ENCODE data around the gene NPTXR. TPM values are rescaled to one million over a fixed set of nuclear protein-coding genes. Genes with fewer than 3 reads are reported as not detected.

The NPTXR gene
- total RNA-seq, 2 experiments from 2014 or later: 1.3 to 1.4 TPM

DNA sequence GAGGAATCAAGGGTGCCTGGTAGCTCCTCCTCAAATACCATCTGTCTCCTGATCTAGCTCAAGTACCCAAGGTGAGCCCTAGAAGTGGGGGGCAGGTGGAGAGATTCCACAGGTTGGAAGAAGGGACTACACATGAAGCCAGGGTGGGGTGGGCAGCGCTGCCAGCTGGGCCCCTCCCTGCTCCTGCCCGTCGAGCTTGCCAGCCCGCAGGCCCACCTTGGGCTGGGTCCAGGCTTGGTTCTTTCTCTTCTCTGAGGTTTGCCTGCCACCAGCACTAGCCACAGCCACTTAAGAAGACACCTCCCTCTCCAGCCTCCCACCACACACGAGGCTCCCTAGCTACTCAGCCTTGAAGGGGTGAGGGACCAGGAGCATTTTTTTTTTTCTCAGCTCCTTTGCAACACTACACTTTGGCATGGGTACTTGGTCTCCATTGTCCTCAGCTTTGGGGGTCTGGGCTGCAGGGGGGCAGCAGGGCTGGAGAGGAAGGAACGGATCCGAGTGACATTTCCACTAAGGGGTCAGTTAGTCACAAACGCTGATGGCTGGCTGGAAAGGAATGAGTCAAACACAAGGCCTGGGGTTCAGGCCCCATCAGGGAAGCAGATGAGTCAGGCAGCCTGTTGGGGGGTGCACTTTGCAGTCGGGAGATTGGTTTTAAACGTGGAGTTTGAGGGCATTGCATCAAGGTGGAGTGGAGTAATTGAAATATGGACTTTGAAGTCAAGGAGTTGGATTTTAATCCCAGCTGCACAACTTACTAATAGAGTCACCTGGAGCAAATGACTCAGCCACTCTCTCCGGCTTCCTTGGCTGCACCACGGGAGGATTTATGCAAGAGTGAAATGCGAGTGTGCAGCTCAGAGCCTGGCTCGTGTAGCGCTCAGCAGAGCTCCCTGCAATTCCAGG lies 7.4 kb upstream of the NPTXR start:
- no peak for ATAC-seq
- no peak for DNase-seq
- Mint-ChIP-seq H3K27me3 (peaks cover 4% of the 10 kb centered on the region), H3K9me3 (ENCODE audit: low read depth) (no peaks in the 10 kb centered on the region), H3K27ac (no peak overlapping the region), H3K4me1 (no peaks in the 10 kb centered on the region), H3K36me3 (ENCODE audit: low read depth) (no peaks in the 10 kb centered on the region), H3K4me3 (no peak overlapping the region)
- intact Hi-C loops (cut with DNase I, micrococcal nuclease): no loop called here
- CTCF ChIA-PET: interaction anchor here (0.6 to 1.6 kb wide), 3 partner anchors 18 to 60 kb away, joined by 3 to 5 read pairs (median 4); no protein-coding TSS in a partner anchor
- POLR2A ChIA-PET: interaction anchor here (0.6 kb wide), 1 partner anchor 67 kb away, joined by 6 read pairs; no protein-coding TSS in a partner anchor

DNA sequence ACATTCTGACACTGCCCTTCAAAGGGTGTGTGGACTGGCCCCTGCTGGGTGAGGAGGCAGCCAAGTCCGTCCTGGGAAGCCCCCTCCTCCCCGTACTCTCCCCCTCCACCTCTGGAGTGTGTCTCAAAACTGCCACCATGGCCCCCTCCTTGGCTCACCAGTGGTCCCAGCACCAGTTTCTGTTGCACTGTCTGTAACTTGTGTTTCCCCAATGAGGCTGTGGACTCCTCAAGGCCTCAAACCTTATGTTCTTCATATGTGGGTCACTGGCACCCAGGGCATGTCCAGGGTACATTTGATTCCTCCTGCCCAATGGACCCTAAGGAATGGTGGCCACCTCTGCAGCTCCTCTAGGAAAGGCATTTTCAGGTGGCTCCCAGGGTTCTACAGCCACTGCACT lies 6.6 kb upstream of the NPTXR start:
- Mint-ChIP-seq H3K27ac (no peak overlapping the region), H3K9me3 (ENCODE audit: low read depth) (no peaks in the 10 kb centered on the region), H3K36me3 (ENCODE audit: low read depth) (no peaks in the 10 kb centered on the region), H3K27me3 (peaks cover 5% of the 10 kb centered on the region), H3K4me3 (no peak overlapping the region), H3K4me1 (no peaks in the 10 kb centered on the region)
- POLR2A ChIA-PET: interaction anchor here (0.6 kb wide), 1 partner anchor 66 kb away, joined by 6 read pairs; no protein-coding TSS in a partner anchor
- intact Hi-C loops (cut with DNase I, micrococcal nuclease): no loop called here
- CTCF ChIA-PET: interaction anchor here (1.0 to 1.6 kb wide), 2 partner anchors 18 to 20 kb away, joined by 4 to 5 read pairs; no protein-coding TSS in a partner anchor
- no peak for ATAC-seq
- DNase-seq: no peak

GRCh38 chr22:38849811-38850210 lies 6.0 kb upstream of the NPTXR start:
- intact Hi-C loops (cut with DNase I, micrococcal nuclease): no loop called here
- no peak overlapping the region for H3K4me3 Mint-ChIP-seq
- no peaks in the 10 kb centered on the region for H3K36me3 Mint-ChIP-seq (ENCODE audit: low read depth)
- peaks cover 6% of the 10 kb centered on the region for H3K27me3 Mint-ChIP-seq
- H3K4me1 Mint-ChIP-seq: no peaks in the 10 kb centered on the region
- CTCF ChIA-PET: interaction anchor here (1.0 kb wide), 1 partner anchor 153 kb away, joined by 3 read pairs; no protein-coding TSS in a partner anchor
- H3K9me3 Mint-ChIP-seq (ENCODE audit: low read depth): no peaks in the 10 kb centered on the region
- no peak overlapping the region for H3K27ac Mint-ChIP-seq
- POLR2A ChIA-PET: no interaction called here
- no peak for DNase-seq
- no peak for ATAC-seq

DNA sequence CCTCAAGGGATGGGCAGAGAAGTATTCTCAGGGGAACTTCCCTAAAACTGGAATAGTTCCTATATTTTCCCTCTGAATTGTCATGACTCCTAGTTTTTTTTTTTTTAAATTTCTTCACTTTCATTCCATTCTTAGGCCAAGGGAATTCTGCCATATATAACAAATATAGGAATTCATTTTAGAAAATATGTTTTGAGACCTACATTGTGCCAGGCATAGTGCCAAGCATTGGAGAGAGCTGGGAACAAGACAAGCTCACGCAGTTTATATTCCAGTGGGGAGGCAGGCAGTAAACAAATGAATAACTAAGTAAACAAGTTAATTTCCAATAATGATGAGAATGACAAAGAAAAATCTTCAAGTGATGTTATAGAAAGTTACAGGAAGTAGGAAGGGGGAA lies 2.6 kb upstream of the NPTXR start:
- ChIA-PET CTCF (interaction anchor here (1.0 to 2.1 kb wide), 2 partner anchors 23 to 77 kb away, joined by 3 to 7 read pairs; no protein-coding TSS in a partner anchor), POLR2A (no interaction called here)
- Mint-ChIP-seq H3K27ac (no peak overlapping the region), H3K27me3 (peaks cover 13% of the 10 kb centered on the region), H3K4me1 (peaks cover 12% of the 10 kb centered on the region), H3K4me3 (no peak overlapping the region), H3K9me3 (ENCODE audit: low read depth) (no peaks in the 10 kb centered on the region), H3K36me3 (ENCODE audit: low read depth) (no peaks in the 10 kb centered on the region)
- DNase-seq: no peak
- intact Hi-C loops (cut with DNase I, micrococcal nuclease): no loop called here
- no peak for ATAC-seq

GRCh38 chr22:38845004-38845740 lies 1.3 kb upstream of the NPTXR start:
- CTCF ChIA-PET: interaction anchor here (0.6 to 2.1 kb wide), 4 partner anchors 12 to 1076 kb away, joined by 3 to 7 read pairs (median 3); no protein-coding TSS in a partner anchor
- intact Hi-C loops (cut with DNase I, micrococcal nuclease): no loop called here

DNA sequence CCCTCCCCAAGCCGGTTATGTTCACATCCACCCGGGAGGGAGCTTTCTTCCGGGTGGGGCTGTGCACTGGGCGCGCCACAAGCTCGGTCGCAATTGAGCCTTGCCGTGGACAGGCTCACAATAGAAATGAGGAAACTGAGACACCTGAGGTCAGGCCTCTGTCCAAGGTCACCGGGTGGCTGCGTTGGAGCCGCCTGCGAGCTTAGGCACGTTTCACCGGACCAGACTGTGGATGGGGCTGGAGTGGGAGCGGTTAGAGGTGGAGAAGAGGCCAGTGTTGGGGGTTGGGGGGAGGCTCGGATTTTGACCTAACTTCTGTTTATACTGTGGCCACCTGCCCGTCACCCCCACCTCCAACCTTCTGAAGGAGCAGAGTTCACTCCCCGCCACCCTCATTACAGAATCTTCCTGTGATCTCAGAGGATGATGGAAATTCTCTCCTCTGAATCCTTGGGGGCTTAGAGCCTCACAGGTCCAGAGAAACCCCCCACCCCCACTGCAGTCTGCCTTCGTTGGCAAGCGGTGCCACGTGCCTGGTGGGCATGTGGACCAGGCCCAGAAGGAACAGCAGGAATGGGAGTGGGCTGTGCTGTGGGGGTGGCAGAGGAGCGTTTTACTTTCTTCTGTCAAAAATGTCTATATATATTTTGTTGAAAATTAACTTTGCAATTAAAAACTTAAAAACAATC lies 631 bp upstream of the NPTXR start:
- peak overlapping the region; percentile 47 for H3K4me3 Mint-ChIP-seq
- no peak overlapping the region for H3K27ac Mint-ChIP-seq
- POLR2A ChIA-PET: no interaction called here
- peaks cover 17% of the 10 kb centered on the region for H3K4me1 Mint-ChIP-seq
- intact Hi-C loops (cut with DNase I, micrococcal nuclease): no loop called here
- CTCF ChIA-PET: interaction anchor here (0.6 to 2.2 kb wide), 3 partner anchors 11 to 1076 kb away, joined by 3 to 18 read pairs (median 3); no protein-coding TSS in a partner anchor
- peaks cover 18% of the 10 kb centered on the region for H3K27me3 Mint-ChIP-seq
- no peaks in the 10 kb centered on the region for H3K9me3 Mint-ChIP-seq (ENCODE audit: low read depth)
- no peak for ATAC-seq
- H3K36me3 Mint-ChIP-seq (ENCODE audit: low read depth): no peaks in the 10 kb centered on the region
- no peak for DNase-seq

More at GRCh38 chr22:38845004-38845740, 1.3 kb upstream of the NPTXR start:
- Mint-ChIP-seq H3K4me3 (no peak overlapping the region), H3K27me3 (peaks cover 18% of the 10 kb centered on the region), H3K27ac (no peak overlapping the region), H3K36me3 (ENCODE audit: low read depth) (no peaks in the 10 kb centered on the region), H3K9me3 (ENCODE audit: low read depth) (no peaks in the 10 kb centered on the region), H3K4me1 (peaks cover 17% of the 10 kb centered on the region)
- ATAC-seq (no peak), DNase-seq (no peak)
- POLR2A ChIA-PET: no interaction called here

GRCh38 chr22:38843201-38843656 lies 599 bp downstream of the NPTXR start:
- no peaks in the 10 kb centered on the region for H3K36me3 Mint-ChIP-seq (ENCODE audit: low read depth)
- CTCF ChIA-PET: interaction anchor here (0.6 to 2.2 kb wide), 9 partner anchors 9 to 160 kb away, joined by 3 to 18 read pairs (median 5); no protein-coding TSS in a partner anchor
- intact Hi-C loops (cut with DNase I, micrococcal nuclease): loop anchor here (1.0 to 2.0 kb wide), 5 partner anchors 49 to 143 kb away; partner anchors contain the start of genes DNAL4 (in 1 of the 2), JOSD1 (in 1 of the 2) and SUN2 (in 1 of the 2)
- no peaks in the 10 kb centered on the region for H3K9me3 Mint-ChIP-seq (ENCODE audit: low read depth)
- peak; percentile 79 for DNase-seq
- peaks cover 18% of the 10 kb centered on the region for H3K27me3 Mint-ChIP-seq
- no peak overlapping the region for H3K27ac Mint-ChIP-seq
- POLR2A ChIA-PET: interaction anchor here (0.5 to 0.9 kb wide), 2 partner anchors 300 to 473 kb away, joined by 3 read pairs; no protein-coding TSS in a partner anchor
- ATAC-seq: peak; percentile 92
- H3K4me1 Mint-ChIP-seq: peaks cover 17% of the 10 kb centered on the region
- H3K4me3 Mint-ChIP-seq: peak overlapping the region; percentile 68

GRCh38 chr22:38842512-38843200 lies 1.2 kb downstream of the NPTXR start:
- ATAC-seq (no peak), DNase-seq (no peak)
- Mint-ChIP-seq H3K9me3 (ENCODE audit: low read depth) (no peaks in the 10 kb centered on the region), H3K4me1 (peaks cover 17% of the 10 kb centered on the region), H3K27me3 (peaks cover 18% of the 10 kb centered on the region), H3K27ac (no peak overlapping the region), H3K36me3 (ENCODE audit: low read depth) (no peaks in the 10 kb centered on the region), H3K4me3 (peak overlapping the region; percentile 68)
- CTCF ChIA-PET: interaction anchor here (0.6 to 2.2 kb wide), 8 partner anchors 10 to 160 kb away, joined by 3 to 18 read pairs (median 5); no protein-coding TSS in a partner anchor
- intact Hi-C loops (cut with DNase I, micrococcal nuclease): loop anchor here (1.0 to 2.0 kb wide), 5 partner anchors 48 to 142 kb away; partner anchors contain the start of genes DNAL4 (in 1 of the 2), JOSD1 (in 1 of the 2) and SUN2 (in 1 of the 2)
- POLR2A ChIA-PET: interaction anchor here (0.9 kb wide), 1 partner anchor 473 kb away, joined by 3 read pairs; no protein-coding TSS in a partner anchor

DNA sequence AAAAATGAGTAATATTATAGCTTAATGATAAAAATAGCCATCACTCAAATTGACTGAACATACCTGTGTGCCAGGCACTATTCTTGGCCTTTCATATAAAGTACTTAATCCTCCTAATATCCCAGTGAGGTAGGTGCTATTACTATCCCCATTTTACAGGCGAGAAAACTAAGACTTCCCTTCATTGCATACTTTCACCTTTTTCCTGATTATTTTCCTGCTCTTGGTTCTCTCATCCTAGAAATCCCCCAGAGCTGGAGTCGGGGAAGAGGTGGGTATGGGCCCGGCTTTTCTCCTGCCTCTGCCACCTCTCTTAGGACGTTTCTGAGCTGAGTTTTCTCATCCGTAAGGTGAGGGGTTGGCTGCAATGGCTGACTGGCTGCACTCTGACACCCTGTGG lies 2.2 kb downstream of the NPTXR start:
- intact Hi-C loops (cut with DNase I, micrococcal nuclease): loop anchor here in 1 of 2 experiments (2.0 kb wide), 1 partner anchor 85 kb away; no protein-coding TSS in a partner anchor
- no peak overlapping the region for H3K4me3 Mint-ChIP-seq
- peaks cover 17% of the 10 kb centered on the region for H3K4me1 Mint-ChIP-seq
- ChIA-PET POLR2A (no interaction called here), CTCF (interaction anchor here (0.7 to 1.2 kb wide), 3 partner anchors 12 to 140 kb away, joined by 3 to 4 read pairs (median 3); partner anchors contain the start of gene APOBEC3B)
- no peak for ATAC-seq
- H3K36me3 Mint-ChIP-seq (ENCODE audit: low read depth): no peaks in the 10 kb centered on the region
- H3K9me3 Mint-ChIP-seq (ENCODE audit: low read depth): no peaks in the 10 kb centered on the region
- no peak for DNase-seq
- H3K27me3 Mint-ChIP-seq: peaks cover 18% of the 10 kb centered on the region
- no peak overlapping the region for H3K27ac Mint-ChIP-seq

- CTCF ChIA-PET: interaction anchor here (0.7 to 1.2 kb wide), 3 partner anchors 12 to 141 kb away, joined by 3 to 4 read pairs (median 3); partner anchors contain the start of gene APOBEC3B
- H3K9me3 Mint-ChIP-seq (ENCODE audit: low read depth): no peaks in the 10 kb centered on the region
- DNase-seq (no peak), ATAC-seq (no peak)
- peaks cover 17% of the 10 kb centered on the region for H3K4me1 Mint-ChIP-seq
- no peaks in the 10 kb centered on the region for H3K36me3 Mint-ChIP-seq (ENCODE audit: low read depth)
- POLR2A ChIA-PET: no interaction called here
- no peak overlapping the region for H3K27ac Mint-ChIP-seq
- intact Hi-C loops (cut with DNase I, micrococcal nuclease): no loop called here
- H3K27me3 Mint-ChIP-seq: peaks cover 18% of the 10 kb centered on the region
- H3K4me3 Mint-ChIP-seq: no peak overlapping the region
Observed at GRCh38 chr22:38841211-38841610, 2.6 kb downstream of the NPTXR start.

All from activated CD4-positive, alpha-beta T cell treated with anti-CD3 and anti-CD28 coated beads for 36 hours (primary cell).